Activated CD4-positive, alpha-beta T cell treated with anti-CD3 and anti-CD28 coated beads for 4 hours (primary cell): Measurements from ENCODE around the gene NXPH1.
"Not testable (repeated sequence)": the region's sequence is repeated elsewhere in the genome, so short reads cannot be mapped to it uniquely, and the experiment has no call there.

ENCODE experiments used
- DNase-seq, 2 donors: peaks; one replicate each; pipeline ENCODE4 v3.0.0-alpha.2; 2020

The NXPH1 gene

DNA sequence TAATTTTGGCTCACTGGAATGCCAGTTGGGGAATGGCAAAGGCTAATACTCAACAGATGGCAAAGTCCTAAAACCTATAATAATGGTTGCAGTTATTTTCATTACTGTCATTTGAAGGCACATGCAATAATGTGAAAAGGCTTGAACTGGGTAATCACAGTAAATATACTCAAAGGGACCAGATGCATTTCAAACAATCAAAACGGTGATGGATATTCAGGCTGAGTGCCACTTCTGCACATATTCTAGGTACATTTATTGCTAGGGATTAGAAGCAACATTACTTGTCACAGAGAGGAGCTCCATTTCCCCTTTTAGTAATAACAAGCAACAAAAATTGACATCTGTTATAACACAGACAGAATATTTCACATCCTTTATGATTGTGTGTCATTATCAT, 171.8 kb downstream of the NXPH1 start:
- DNase-seq: no peak

GRCh38 chr7:8612584-8612983, 179.2 kb downstream of the NXPH1 start:
- DNase-seq: no peak

DNA sequence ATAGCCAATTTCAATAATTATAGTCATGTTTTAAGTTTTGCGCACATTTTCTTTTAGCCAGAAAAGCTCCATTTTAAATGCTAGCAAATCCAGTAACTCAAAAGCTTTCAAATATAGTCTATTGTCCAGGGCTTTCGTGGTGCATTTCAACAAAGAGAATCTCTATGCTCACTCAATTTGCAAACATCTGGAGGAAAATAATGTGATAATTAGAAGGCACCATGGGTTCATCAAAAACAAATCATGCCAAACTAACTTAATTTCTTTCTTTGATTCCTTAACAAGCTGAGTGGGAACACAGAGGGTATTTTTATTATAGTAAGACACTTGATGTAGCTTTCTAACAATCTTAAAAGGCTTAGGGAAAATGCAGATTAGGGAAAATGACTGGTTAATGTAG, 179.8 kb downstream of the NXPH1 start:
- no peak for DNase-seq

DNA sequence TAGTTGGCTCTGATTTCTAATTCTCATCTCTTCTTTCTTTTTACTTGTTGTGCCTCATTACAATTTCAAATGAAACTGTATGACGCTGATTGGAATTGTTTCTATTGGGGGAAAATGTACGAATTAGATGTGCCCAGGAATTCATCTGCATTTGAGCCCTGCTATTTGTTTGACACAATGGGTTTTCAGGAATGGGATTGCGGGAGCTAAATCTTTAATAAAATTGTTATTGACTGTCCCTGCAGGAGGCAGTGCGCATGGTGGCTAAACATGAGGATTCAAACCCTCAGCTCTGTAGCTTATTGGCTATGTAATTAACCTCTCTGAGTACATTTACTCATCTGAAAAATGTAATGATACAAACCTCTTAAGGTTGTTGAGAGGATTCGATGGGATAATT, 181.6 kb downstream of the NXPH1 start:
- no peak for DNase-seq

DNA sequence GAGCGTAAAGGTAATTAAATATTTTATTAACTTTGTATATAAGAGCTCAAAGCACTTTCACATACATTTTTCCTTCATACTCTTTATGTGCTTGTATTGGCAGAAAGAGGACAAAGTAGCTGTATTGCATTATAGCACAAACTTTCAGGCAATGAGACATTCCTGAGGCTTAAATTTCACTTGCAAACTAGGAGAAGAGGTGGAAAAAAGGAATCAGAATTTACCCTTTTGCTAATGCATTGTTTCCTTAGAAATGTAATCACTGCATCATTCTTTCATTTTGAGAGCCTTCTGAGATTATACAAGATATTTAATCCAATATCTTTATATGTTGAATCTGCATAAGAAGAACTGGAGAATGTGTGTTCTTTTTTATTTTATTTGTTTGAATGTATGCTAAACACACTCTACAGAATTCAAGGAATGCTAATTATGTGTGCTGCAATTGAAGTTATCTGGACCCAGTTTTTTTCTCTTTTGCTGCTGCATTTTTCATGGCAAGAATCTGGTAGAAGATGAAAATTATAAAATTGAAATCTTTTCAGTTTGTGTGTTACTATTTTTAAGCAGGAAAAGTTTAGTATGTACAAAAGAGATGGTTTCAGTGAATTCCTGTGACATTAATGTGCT, 185.1 kb downstream of the NXPH1 start:
- DNase-seq: no peak

DNA sequence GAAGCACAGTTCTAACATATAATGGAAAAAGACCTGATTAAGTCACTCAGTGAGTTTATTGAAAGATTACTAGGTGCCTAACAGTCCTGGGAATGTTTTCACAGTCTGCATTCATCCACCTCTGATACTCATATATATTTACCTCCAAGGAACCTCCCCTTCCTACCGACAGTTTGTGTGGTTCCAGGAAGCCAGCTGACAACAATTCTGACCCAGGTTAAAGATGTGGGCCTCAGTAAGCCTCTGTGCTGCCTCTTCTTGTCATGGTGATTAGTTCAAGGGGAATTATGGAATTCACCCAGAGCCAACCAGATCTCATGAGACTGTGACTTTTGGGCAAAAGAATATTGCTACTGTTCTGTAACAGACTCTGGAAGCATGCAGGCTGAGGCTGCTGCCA, 186.8 kb downstream of the NXPH1 start:
- DNase-seq: no peak

GRCh38 chr7:8625612-8626011, 192.2 kb downstream of the NXPH1 start:
- no peak for DNase-seq

GRCh38 chr7:8627325-8627724, 193.9 kb downstream of the NXPH1 start:
- DNase-seq: no peak

DNA sequence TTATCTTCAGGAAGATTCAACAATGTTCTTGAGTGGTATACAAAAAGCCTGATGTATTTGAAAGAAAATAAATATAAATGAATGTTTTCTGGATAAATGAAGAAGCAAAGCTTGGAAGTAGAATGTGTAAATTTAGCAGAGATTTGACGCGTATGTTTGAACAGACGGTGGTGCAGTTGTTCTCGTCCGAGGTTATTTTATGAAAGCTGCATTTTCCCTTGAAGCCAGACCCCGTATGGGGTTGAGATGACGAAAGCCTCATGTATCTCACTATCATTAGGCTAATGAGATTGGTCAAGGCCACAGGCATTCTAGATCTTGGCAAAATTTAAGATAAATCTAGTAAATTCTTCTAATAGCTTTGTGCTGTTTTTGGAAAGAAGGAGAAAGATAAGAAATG, 195.2 kb downstream of the NXPH1 start:
- no peak for DNase-seq

DNA sequence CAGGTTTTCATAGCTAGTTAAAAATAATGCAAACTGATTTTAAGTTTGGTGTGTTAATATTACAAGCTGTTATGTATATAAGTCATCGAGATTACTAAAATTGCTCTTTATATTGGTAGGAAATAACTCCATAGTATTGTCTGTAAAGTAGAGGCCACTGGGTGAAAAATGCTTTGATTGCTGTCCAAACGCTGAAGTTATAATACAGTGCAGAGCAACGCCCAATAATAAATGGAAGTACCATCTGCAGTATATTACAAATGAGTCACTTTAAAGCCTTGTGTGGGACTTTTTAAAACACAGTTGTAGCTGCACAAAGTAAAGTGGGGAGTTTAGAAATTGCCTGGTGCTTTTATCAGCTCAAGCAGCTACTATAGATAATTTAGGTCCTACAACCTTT, 196.1 kb downstream of the NXPH1 start:
- DNase-seq: no peak

DNA sequence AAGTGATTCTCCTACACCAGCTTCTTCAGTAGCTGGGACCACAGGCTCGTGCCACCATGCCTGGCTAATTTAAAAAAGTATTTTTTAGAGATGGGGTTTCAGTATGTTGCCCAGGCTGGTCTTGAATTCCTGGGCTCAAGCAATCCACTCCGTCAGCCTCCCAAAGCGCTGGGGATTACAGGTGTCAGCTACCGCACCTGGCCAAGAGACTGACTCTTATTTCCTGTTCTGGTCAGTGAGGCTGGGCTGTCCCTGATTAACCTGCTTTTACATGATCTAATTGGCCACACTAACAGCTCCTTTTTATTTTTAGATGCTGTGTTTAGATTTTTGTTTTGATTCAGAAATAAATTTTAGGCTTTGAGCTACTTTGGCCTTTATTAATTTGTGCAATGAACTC, 203.9 kb downstream of the NXPH1 start:
- DNase-seq: no peak

DNA sequence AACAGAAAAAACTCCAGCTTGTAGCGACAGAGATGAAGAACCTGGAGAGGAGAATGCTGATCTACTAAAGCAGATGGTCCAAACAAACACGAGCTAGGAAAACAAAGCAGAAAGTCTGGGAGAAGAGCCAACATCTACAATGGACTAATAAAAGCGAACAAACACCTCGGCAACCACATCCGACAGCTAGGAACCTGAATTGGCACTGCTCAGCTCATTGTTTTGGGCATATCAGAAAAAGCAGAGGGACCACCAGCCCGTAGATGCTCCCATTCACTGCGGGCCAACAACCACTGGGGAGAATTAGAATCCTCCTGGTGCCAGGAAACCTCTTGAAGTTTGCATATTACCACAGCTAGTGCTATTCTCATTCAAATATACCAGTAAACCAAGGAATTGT, 204.7 kb downstream of the NXPH1 start:
- DNase-seq: no peak

DNA sequence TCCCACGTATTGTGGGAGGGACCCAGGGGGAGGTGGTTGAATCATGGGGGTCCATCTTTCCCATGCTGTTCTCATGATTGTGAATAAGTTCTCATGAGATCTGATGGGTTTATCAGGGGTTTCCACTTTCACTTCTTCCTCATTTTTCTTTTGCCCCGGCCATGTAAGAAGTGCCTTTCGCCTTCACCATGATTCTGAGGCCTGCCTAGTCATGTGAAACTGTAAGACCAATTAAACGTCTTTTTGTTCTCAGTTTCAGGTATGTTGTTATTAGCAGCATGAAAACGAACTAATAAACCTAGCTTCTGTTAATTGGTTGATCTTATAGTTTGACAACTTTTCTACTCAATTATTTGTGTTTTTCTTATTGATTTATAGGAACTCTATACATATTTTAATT, 206.3 kb downstream of the NXPH1 start:
- DNase-seq: no peak

DNA sequence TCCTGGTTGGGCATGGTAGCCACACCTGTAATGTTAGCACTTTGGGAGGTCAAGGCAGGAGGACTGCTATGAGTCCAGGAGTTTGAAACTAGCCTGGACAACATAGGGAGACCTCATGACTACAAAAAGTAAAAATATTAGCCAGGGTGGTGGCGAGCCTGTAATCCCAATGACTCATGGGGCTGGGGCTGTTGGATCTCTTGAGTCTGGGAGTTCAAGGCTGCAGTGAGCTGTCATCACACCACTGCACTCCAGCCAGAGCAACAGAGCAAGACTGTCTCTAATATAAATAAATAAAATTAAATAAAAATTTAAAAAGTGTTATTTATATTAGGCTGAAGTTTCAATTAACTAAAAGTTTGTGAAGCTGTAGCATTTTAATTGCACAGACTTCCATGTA, 207.3 kb downstream of the NXPH1 start:
- no peak for DNase-seq

DNA sequence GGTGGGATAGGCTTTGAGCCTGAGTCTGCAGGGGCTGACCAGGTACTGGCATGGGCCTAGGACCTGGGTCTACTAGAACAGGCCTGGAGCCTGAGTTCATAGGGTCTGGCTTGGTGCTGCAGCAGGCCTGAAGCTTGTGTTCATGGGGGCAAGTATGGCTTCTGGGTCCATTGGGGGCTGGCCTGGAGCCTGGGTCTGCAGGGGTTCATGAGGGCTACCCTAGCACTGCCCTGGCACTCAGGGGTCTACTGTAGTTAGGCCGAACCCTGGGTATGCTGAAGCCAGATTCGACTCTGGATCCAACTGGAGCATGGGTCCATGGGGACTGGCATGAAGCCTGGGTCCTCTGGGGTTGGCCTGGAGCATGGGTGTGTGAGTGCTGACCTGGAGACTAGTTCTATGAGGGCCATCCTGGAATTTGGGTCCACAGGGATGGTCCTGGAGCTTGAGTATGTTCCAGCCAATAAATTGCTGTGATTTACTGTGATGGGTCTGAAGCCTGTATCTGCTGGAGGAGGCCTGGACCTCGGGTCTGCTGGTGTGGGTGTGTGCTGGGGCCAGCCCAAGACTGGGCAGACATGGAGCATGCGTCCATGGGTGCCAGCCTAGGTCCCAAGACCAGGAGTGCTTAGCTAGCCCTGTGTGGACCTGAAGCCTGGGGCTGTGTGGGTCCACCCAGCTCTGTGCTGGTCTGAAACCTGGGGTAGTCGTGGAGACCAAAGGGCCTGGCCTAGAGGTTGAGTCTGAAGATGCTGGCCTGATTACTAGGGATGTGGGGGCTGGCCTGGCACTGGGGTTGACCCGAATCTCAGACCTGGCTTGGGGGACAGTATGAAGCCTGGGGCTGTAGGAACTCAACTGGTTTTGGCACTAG, 235.5 kb downstream of the NXPH1 start:
- DNase-seq: no peak

GRCh38 chr7:8669501-8669851, 236.1 kb downstream of the NXPH1 start:
- no peak for DNase-seq

DNA sequence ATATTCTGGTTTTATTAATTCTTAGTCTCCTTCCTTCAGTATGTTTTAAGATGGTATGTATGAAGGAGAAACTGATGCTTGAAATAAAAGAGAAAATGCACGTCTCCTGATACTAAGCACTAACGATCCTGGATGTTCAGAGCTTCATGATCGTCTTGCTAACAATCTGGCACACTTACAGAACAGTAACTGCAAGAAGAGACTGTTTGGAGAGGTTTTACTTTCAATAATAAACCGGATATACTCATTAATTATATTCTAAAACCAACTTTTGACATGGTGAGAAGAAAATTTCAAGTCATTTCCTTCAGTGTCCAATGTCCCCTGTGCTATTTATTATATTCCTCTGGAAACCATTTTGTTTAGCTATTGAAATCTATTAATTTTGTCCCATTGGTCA, 251.0 kb downstream of the NXPH1 start:
- no peak for DNase-seq

DNA sequence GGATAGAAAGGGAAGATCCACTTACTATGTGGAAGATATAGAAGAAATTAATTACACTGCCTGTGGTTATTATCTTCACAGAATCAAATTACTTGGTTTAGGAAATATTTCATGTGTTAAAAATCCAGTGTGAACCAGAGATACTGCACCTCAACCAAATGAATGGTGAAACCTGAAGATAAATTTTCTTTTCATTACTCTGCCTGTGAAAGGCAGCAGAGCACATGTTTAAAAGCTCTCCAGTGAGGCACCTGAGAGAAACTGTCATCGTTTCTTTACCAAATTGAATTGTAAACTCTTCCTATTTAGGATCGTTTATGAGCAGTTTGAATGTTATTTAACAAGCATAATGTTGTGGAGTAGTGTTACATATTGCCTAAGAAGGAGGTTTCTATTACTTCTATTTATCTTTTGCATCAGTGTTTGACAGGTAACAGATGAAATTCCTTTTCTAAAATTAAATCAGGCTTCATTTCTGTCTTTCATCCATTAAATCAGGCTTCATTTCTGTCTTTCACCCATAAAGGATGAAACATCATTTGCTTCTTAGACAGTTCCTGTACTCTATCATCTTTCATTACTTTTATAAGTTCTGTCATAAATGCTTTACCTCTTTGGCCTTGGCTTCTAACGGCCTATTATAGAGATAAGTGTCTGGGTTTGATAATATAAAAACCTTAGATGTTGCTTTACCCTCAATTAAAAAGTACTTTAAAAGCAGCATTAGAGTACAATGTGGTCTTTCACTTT, 266.6 kb downstream of the NXPH1 start:
- DNase-seq: no peak

- DNase-seq: no peak
These were observed 269.4 kb downstream of the NXPH1 start for GRCh38 chr7:8702807-8703206.

DNA sequence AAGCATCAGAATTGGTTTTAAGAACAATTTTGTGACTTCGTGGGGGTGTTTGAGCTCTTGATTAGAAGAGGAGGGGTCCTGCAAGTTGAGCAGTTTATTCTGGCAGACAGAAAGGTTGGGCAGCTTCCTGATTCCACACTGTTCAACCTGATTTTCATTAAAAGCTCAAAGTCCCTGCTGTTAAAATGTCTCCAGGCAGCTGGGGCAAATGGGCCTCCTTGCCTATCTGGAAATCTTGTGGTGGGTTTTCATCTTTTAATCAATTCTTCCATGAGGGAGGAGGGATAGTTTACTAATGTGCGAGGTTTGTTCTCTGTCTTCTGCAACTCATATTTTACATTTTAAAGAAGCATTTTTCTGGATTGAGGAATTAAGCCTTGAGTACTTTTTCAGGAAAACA, 276.7 kb downstream of the NXPH1 start:
- DNase-seq: no peak

DNA sequence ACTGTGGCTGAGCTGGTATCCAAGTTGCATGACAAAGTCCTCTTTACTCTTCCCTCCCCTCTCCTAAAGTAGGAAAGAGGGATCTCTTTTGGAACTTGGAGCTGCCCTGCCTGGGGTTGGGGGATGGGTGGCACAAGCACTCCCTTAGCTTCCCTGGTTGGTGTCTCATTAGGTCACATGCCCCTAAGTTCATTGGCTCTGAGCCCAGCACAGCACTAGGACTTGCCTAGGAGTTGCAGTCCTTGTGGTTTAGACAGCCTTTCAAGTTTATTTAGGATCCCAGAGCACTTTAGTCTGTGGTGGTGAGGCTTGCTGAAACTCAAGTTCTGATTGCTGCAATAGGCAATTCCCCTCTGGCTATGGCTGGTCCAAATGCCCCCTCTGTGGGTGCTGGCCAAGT, 281.4 kb downstream of the NXPH1 start:
- no peak for DNase-seq

DNA sequence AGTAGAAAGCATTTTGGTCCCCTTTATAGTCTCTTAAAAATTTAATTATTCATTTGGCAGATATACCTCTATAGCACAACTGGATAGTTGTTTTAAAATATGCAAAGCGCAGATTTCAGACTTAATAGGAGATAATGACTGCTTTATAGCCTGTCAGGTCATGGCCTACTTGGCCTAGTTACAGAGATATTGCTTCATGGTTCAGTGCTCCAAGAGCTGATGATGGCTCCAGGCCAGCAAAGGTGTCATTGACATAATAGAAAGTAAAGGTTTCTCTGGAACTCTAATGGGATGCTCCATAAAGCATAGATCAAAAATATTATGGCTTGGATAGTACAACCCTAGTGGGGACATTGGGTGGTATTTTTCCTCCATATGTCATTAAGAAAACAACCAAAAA, 285.7 kb downstream of the NXPH1 start:
- no peak for DNase-seq

- no peak for DNase-seq
These were observed 290.8 kb downstream of the NXPH1 start for GRCh38 chr7:8724080-8724718.

GRCh38 chr7:8731756-8732155, 298.3 kb downstream of the NXPH1 start:
- DNase-seq: not testable (repeated sequence)
